Stimulated activated CD4-positive, alpha-beta T cell treated with anti-CD3 and anti-CD28 coated beads, Interleukin-4, amount 100 ng/mL, for 24 hours (primary cell): Measurements from ENCODE around the gene COG7.
"Not testable (repeated sequence)": the region's sequence is repeated elsewhere in the genome, so short reads cannot be mapped to it uniquely, and the experiment has no call there.

Experiments used
- DNase-seq: peaks from one replicate; pipeline ENCODE4 v3.0.0-alpha.2; 2020

Gene COG7

GRCh38 chr16:23408242-23408822 is 44.7 kb downstream of the COG7 start:
- DNase-seq, result no peak

DNA sequence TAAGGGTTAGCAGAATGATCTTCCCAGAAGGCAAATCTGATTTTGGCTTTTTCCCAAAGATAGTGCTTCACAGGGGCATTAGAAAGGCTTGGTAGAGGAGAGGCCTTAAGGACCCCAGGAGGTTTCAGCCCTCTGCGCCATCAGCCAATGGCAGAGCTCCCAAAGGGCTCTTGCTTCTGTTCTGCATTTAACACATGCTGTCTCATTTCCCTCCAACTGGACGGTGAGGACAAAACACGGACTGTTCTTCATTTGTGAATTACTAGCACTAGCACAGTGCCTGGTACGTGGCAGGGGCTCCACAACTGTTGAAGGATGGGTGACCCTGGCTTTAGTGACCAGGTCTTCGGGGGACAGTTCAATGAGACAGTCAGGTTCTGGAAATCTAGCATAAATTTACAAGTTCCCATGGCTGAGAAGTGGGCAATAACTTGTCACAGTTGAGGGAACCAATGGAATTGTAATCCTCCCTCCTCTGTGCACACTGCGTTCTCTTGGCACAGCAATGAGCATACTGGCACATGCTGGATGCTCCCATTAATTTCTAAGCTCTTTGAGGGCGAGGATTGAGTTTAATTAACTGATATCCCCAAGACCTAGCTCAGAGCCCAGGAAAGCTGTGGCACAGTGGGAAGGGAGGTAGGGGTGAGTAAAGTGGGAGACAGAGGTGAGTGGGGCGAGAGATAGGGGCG is 45.4 kb downstream of the COG7 start:
- DNase-seq, result no peak

GRCh38 chr16:23406546-23407240 is 46.3 kb downstream of the COG7 start:
- no peak for DNase-seq

GRCh38 chr16:23406024-23406423 is 47.0 kb downstream of the COG7 start:
- DNase-seq, result no peak

- no peak for DNase-seq
These were observed 49.4 kb downstream of the COG7 start for GRCh38 chr16:23403547-23403946.

DNA sequence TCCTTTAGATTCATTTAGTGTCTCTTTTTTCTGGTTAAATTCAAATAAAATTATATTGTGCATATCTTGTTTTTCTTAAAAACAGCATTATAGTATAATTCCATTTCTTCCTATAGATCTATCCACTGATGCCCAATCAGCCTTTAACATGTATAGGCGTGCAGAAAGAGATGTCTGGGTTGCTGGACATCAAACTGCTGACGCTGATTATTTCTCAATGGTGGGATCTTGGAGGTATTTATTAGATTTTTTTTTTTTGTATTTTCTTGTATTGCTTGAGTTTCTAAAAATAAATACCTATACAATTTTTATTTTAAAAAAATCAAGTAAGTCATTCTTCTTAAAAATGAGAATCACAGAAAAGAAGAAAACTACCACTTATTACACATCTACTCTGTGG is 50.9 kb downstream of the COG7 start:
- no peak for DNase-seq

DNA sequence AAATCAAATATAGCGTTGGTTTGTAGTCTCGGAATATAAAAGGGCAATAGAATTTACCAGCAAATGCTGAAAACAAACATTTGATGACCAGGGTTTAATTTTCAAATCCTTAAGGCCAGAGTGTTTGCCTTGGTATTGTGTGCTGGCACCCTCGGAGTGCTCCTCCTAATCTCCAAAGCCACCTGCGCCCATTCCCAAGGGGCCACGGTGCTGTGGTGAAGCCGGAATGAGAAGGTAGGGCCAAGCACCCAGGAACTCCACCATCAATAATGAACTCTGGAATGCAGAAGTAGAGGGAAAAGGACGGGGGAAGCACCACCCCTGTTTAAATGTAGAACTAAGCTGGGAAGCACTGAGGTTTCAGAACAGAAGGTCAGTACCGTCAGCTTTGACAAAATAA is 51.9 kb downstream of the COG7 start:
- DNase-seq, result no peak

GRCh38 chr16:23400447-23400846 is 52.5 kb downstream of the COG7 start:
- not testable (repeated sequence) for DNase-seq

- no peak for DNase-seq
These were observed 53.8 kb downstream of the COG7 start for GRCh38 chr16:23398987-23399805.

- DNase-seq, result no peak
These were observed 55.5 kb downstream of the COG7 start for GRCh38 chr16:23397464-23397863.

DNA sequence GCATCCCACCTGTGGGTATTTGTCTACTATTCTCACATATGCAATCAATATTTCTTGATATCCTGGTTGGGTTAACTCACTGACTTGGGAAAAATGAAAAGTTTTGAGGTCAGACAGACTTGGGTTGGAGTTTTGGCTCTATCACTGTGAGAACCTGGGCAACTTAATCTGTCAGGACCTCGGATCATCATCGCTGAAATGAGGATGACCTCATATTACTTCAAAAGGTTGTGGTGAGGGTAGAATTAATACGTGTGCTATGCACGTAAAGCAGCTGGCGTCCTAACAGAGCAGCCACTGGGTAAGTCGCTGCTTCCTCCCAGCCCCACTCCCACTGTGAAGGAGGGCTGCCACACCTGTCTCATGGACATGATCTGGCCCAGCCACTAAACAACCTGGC is 57.3 kb downstream of the COG7 start:
- DNase-seq, result no peak

DNA sequence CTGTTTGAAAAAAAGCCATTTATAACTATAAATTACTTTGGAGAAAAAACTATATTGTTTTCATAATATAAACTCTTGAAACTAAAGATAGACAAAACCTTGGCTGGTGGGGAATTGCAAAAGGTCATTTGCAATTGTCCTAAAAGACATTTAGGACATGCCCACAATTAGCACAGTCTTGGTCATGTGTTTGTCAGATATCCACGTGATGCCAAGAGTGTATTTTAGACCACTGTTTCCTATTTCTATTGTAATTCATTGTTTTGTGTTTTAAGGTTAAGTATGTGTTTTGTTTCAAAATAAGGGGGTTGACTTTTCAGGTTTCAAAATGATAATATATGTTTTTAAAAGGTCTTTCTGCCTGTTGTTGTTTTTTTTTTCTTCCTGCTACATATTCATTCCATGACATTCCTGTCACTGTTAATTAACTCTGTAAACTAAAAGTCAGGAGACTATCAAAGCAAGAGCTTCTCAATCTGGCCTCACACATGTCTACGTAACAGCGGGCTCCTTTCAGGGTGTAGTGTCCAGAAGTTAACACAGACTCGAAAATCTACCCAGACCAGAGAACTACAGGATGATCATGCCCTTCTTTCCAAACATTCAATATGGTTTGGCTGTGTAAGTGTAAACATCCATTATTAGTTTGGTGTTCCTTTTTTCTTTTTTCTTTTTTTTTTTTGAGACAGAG is 58.7 kb downstream of the COG7 start:
- DNase-seq, result no peak

- DNase-seq, result no peak
These were observed 60.8 kb downstream of the COG7 start for GRCh38 chr16:23392223-23392600.

DNA sequence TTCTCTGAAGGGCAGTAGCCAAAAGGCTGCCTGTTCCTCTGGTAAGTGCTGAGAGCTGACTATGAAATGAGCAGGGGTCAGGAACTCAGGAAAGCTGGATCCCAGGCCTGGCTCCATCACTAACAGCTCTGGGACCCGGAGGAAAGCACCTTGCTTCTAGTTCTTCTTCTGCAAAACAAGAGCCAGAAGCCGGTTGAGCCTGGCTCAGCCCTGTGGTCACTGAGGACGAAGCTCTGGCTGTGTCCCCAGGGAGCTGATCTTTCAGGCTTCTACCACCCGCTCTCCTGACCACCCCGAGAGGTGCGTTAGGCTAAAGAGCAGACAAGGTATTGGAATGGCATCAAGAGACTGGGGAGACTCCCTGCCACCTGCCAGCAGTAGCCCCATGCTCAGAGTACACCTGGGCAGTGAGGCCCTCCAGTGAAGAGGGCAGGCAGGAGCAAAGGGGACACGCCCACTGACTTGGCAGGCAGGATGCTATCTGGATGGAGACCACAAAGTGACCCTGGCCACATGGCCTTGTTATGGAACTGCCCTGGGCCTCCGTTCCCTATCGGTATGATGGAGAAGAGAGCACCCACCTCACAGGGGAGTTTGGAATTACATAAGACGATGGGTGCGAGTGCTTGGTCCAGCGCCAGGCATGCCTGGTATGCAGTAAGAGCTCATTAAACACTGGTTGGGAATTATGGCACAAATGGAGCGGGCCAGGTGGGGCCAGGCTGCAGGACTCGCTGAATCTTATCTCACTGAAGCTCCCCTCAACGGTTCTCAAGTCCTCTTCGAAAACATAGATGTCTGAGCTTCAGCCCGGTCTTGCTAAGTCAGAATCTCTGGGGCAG is 61.4 kb downstream of the COG7 start:
- no peak for DNase-seq

DNA sequence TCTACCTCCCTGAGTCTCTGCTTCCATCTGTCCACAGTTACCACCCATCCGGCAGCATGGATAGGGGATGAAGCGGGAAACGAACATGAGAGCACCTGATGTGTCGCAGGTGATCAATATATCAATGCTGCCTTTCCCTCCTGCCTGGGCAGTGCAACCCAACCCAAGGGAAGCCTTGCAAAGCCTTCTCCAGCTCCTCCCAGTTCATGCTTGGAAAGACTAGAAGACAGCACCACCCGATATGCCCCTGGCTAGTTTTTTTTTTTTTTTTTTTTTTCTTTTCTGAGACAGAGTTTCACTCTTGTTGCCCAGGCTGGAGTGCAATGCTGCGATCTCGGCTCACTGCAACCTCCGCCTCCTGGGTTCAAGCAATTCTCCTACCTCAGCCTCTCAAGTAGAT is 63.1 kb downstream of the COG7 start:
- not testable (repeated sequence) for DNase-seq

DNA sequence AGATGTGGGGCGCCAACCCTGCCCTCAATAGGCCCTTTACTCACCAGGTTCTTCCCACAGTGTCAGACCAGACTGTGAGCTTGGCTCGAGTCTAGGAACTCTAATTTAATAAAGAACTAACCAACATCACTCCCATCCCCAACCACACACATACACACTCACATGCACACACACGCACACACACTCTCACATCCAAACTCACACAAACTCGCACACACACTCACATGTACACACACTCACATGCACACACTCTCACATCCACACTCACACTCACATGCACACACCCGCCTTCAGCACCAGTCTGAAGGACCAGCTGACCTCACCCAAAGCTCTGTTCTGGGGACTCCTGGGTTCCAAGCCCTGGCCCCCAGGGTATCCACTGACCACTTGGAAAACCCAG is 63.8 kb downstream of the COG7 start:
- no peak for DNase-seq

DNA sequence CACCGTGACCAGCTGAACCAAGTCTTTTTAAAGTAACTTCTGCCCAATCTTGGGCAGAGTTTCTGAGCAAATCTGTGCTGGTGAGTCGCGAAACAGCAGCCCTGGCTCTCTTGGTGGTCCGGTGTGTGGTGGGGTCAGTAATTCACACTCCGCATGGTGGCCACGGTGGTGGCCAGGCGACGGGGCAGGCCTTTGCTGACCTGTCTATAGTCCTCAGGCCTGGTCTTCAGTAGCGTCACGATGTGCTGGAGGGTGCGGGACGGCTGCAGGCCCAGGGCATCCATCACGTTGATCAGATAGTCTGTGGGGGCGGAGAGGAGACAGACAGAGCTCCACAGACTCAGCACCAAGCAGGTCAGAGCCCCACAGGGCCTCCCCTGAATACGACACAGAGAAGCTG is 64.2 kb downstream of the COG7 start:
- no peak for DNase-seq

DNA sequence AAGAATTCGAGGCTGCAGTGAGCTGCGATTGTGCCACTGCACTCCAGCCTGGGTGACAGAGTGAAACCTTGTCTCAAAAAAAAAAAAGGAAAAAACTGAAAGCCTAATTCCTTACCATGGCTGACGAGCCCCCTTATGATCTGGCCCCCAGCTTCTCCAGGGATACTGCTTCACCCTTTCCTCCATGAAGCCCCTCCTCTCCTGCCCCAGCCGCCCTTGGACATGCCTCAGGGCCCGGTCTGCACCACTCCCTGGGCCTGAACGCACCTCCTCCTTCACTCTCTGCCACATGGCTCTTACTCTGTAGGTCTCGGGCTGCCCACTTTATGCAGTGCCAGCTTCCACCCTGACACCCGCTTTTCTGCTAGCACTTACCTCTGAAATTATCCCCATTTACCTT is 65.3 kb downstream of the COG7 start:
- no peak for DNase-seq

DNA sequence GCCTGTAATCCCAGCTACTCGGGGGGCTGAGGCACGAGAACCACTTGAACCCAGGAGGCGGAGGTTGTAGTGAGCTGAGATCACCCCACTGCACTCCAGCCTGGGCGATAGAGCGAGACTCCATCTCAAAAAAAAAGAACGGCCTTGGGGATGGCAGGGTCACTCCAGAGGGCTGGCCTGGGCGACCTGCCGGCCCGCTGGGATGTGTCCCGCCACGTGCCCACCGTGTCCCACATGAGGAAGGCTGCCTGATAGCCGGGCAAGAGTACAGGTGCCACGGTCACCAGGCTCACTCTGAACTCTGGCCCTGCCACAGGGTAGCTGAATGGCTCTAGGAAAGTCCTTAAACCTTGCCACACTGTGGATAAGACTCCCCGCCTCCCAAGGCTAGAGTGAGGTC is 67.5 kb downstream of the COG7 start:
- DNase-seq, result no peak

DNA sequence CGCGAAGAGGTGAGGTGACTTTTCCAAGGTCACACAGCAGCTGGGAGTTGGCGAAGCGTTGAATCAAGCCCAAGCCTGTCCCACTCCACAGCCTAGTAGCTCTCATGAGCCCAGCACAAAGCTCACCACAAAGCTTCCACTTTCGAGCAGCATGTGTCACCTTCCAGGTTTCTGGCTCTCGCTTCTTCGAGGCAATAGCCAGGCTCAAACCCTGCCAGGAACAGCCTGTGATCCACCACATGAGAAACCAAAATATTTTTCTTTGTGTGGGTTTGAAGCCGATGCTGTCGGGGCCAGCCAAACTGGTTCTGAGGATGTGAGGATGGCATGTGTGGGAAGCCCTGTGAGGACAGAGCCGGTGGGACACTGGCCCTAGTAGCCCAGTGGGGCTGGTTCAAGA is 68.1 kb downstream of the COG7 start:
- no peak for DNase-seq

DNA sequence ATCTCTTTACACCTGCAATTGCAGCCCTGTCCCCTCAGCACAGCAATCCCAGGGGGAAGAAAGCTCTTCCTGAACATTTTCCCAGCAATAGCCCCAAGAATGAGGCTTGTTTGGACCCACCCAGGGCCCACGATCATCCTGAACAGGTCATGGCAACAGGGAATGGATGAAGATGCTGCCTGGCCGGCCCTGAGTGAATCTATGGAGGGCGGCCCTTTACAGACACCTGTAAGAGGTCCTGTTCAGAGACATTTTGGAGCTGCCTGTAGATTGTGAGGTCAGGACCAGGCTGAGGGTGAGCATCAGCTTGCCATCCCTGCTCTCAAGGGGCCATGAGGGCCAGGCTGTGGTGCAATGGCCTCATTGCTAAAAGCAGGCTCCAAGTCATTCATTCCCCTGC is 69.1 kb downstream of the COG7 start:
- DNase-seq, result no peak

- DNase-seq, result no peak
These were observed 70.7 kb downstream of the COG7 start for GRCh38 chr16:23382279-23382678.
